Measurements from ENCODE around the gene OR10R2.

OR10R2 gene

DNA sequence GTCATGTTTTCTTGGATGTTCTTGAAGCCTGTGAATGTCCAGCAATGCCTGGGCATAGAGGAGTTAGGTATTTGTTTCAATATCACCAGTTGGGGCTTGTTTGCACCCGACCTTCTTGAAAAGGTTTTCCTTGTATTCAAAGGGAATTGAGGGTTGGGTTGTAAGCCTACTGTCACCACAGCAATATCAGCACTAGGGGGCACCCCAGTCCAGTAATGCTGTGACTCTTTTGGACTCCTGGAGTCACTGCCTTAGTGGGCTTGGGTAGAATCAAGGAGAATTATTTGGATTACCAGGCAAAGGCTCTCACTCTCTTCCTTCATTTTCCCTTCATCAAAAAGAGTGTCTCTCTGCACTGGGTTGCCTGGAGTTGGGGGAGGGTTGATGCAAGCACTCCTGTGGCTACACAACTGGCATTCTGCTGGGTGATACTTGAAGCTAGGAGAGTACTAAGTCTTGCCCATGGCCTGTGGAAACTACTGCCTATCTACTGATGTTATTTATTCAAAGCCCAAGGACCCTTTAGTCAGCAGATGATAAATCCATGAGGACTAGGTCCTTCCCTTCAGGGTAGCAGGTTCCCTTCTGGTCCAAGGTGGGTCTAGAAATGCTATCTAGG lies 34.5 kb downstream of the OR10R2 start:
- Histone ChIP-seq H3K27ac (replicated peaks) (no peak overlapping the region), H3K27me3 (ENCODE audit: insufficient read depth, poor library complexity, severe bottlenecking) (no peaks in the 10 kb centered on the region), H3K4me3 (replicated peaks; ENCODE audit: insufficient read depth, low read length) (no peak overlapping the region)
- TF ChIP-seq GABPA (IDR thresholded peaks at IDR 0.05; ENCODE audit: low read depth) (no peak), POLR2AphosphoS5 (IDR thresholded peaks at IDR 0.05; ENCODE audit: low read depth) (no peak), SPI1 (IDR thresholded peaks at IDR 0.05; ENCODE audit: borderline replicate concordance, low read depth) (no peak)
- TF ChIP-seq, protein P1, sequence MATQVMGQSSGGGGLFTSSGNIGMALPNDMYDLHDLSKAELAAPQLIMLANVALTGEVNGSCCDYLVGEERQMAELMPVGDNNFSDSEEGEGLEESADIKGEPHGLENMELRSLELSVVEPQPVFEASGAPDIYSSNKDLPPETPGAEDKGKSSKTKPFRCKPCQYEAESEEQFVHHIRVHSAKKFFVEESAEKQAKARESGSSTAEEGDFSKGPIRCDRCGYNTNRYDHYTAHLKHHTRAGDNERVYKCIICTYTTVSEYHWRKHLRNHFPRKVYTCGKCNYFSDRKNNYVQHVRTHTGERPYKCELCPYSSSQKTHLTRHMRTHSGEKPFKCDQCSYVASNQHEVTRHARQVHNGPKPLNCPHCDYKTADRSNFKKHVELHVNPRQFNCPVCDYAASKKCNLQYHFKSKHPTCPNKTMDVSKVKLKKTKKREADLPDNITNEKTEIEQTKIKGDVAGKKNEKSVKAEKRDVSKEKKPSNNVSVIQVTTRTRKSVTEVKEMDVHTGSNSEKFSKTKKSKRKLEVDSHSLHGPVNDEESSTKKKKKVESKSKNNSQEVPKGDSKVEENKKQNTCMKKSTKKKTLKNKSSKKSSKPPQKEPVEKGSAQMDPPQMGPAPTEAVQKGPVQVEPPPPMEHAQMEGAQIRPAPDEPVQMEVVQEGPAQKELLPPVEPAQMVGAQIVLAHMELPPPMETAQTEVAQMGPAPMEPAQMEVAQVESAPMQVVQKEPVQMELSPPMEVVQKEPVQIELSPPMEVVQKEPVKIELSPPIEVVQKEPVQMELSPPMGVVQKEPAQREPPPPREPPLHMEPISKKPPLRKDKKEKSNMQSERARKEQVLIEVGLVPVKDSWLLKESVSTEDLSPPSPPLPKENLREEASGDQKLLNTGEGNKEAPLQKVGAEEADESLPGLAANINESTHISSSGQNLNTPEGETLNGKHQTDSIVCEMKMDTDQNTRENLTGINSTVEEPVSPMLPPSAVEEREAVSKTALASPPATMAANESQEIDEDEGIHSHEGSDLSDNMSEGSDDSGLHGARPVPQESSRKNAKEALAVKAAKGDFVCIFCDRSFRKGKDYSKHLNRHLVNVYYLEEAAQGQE (IDR thresholded peaks at IDR 0.05; ENCODE audit: insufficient replicate concordance, low read depth) = no peak
- TF ChIP-seq, protein P2, sequence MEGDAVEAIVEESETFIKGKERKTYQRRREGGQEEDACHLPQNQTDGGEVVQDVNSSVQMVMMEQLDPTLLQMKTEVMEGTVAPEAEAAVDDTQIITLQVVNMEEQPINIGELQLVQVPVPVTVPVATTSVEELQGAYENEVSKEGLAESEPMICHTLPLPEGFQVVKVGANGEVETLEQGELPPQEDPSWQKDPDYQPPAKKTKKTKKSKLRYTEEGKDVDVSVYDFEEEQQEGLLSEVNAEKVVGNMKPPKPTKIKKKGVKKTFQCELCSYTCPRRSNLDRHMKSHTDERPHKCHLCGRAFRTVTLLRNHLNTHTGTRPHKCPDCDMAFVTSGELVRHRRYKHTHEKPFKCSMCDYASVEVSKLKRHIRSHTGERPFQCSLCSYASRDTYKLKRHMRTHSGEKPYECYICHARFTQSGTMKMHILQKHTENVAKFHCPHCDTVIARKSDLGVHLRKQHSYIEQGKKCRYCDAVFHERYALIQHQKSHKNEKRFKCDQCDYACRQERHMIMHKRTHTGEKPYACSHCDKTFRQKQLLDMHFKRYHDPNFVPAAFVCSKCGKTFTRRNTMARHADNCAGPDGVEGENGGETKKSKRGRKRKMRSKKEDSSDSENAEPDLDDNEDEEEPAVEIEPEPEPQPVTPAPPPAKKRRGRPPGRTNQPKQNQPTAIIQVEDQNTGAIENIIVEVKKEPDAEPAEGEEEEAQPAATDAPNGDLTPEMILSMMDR (IDR thresholded peaks at IDR 0.05; ENCODE audit: insufficient read depth, low read length) = peak; percentile 61
- peak in 1 of 2 experiments; percentile 60 for DNase-seq (ENCODE audit: low read depth in 1 of 2, low spot score in 1 of 2)

DNA sequence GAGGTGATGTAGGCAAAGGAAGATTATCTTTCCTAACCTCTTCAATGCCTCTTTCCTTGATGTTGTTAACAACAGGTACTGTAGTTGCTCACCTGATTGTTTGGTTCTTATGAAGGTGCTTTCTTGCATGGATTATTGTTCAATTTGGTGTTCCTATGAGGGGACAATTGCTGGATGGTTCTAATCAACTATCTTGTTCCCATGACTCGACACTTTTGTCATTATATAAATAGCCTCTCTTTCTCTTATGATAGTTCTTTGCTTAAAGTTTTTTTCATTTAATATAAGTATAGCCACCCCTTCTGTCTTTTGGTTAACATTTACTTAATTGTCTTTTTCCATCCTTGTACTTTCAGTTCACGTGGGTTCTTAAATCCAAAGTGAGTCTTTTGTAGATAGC lies 35.5 kb downstream of the OR10R2 start:
- DNase-seq (ENCODE audit: low read depth in 1 of 2, low spot score in 1 of 2) = no peak
- Histone ChIP-seq H3K27ac (replicated peaks) (no peak overlapping the region), H3K4me3 (replicated peaks; ENCODE audit: insufficient read depth, low read length) (no peak overlapping the region), H3K27me3 (ENCODE audit: insufficient read depth, poor library complexity, severe bottlenecking) (no peaks in the 10 kb centered on the region)
- TF ChIP-seq GABPA (IDR thresholded peaks at IDR 0.05; ENCODE audit: low read depth) = no peak
- TF ChIP-seq SPI1 (IDR thresholded peaks at IDR 0.05; ENCODE audit: borderline replicate concordance, low read depth) = no peak
- TF ChIP-seq, protein P2 (IDR thresholded peaks at IDR 0.05; ENCODE audit: insufficient read depth, low read length) = no peak
- TF ChIP-seq, protein P1 (IDR thresholded peaks at IDR 0.05; ENCODE audit: insufficient replicate concordance, low read depth) = no peak
- TF ChIP-seq POLR2AphosphoS5 (IDR thresholded peaks at IDR 0.05; ENCODE audit: low read depth) = no peak

DNA sequence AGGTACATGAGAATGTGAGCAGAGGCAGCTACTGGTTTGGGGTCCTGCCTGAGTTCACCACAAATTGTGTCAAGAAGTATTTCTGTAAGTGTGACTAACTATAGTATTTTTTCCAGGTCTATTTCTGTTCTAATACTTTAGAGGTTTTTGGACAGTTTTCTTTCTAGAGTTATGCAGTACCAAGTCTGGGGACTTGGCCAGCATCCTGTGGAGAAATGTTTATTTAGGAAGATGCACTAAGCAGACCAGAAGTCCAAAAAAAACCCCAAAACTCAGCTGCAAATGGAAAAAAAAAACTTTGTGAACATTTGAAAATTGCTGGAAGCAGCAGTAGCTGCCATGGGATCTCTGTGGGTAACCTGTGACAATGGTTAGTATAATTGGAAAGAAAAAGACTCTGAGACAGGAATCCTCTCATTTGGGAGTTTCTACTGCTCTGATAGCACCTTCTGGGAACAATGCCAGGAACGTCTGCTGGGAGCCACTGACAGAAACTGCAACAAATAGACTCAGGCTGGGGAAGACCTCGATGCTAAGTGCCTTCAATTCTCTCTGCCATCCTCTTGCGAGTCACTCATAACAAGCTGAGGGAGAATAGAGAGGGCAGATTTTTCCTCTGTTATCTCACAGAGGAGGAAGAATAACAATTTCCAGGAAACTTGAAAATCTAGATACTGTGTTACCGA lies 37.6 kb downstream of the OR10R2 start:
- TF ChIP-seq GABPA (IDR thresholded peaks at IDR 0.05; ENCODE audit: low read depth) = no peak
- no peak for TF ChIP-seq SPI1 (IDR thresholded peaks at IDR 0.05; ENCODE audit: borderline replicate concordance, low read depth)
- TF ChIP-seq, protein P2 (IDR thresholded peaks at IDR 0.05; ENCODE audit: insufficient read depth, low read length) = no peak
- TF ChIP-seq, protein P1 (IDR thresholded peaks at IDR 0.05; ENCODE audit: insufficient replicate concordance, low read depth) = no peak
- TF ChIP-seq POLR2AphosphoS5 (IDR thresholded peaks at IDR 0.05; ENCODE audit: low read depth) = no peak
- H3K27me3 ChIP-seq (ENCODE audit: insufficient read depth, poor library complexity, severe bottlenecking) = no peaks in the 10 kb centered on the region
- no peak for DNase-seq (ENCODE audit: low read depth in 1 of 2, low spot score in 1 of 2)

More for the DNA sequence above, 37.6 kb downstream of the OR10R2 start:
- no peak overlapping the region for H3K27ac ChIP-seq (replicated peaks)
- no peak overlapping the region for H3K4me3 ChIP-seq (replicated peaks; ENCODE audit: insufficient read depth, low read length)
